SK-N-SH treated with all-trans-retinoic acid at 6 μM for 48 hours (cell line): ENCODE data around the gene IGF1R.

Source experiments
- ATAC-seq: fragments of 200-7000 bp; cut with Tn5 transposase; 3 replicates; pipeline ENCODE4 v1.9.1; 2020; ENCODE audit warnings: mild to moderate bottlenecking, moderate library complexity
- ARNTL ChIP-seq: fragments of 450-650 bp; formaldehyde crosslinking; IDR thresholded peaks from 2 replicates; pipeline ENCODE4 v1.5.0; 2020; ENCODE audit warnings: low read depth, mild to moderate bottlenecking, moderate library complexity, borderline replicate concordance
- BACH2 ChIP-seq: fragments of 250-450 bp; sonication (Bioruptor Pico); IDR thresholded peaks from 2 replicates; pipeline ENCODE4 v1.9.0; 2021; ENCODE audit warnings: mild to moderate bottlenecking, borderline replicate concordance
- CSDC2 ChIP-seq: fragments of 250-450 bp; sonication (Bioruptor Pico); IDR thresholded peaks from 2 replicates; pipeline ENCODE4 v1.5.0; 2020; ENCODE audit warnings: mild to moderate bottlenecking, moderate library complexity
- CSRNP3 ChIP-seq: fragments of 250-450 bp; sonication (Bioruptor Pico); IDR thresholded peaks from 2 replicates; pipeline ENCODE4 v1.5.1; 2021; ENCODE audit warnings: mild to moderate bottlenecking, moderate library complexity
- ESRRG ChIP-seq: fragments of 250-450 bp; sonication (Bioruptor Pico); IDR thresholded peaks from 2 replicates; pipeline ENCODE4 v1.6.1; 2021; ENCODE audit warnings: mild to moderate bottlenecking
- ISL1 ChIP-seq: fragments of 250-450 bp; sonication (Bioruptor Pico); IDR thresholded peaks from 2 replicates; pipeline ENCODE4 v2.1.2; 2022; ENCODE audit warnings: mild to moderate bottlenecking, moderate library complexity
- OSR1 ChIP-seq: fragments of 250-450 bp; sonication (Bioruptor Pico); IDR thresholded peaks from 2 replicates; pipeline ENCODE4 v1.8.0; 2022; ENCODE audit warnings: moderate library complexity, mild to moderate bottlenecking, inconsistent platforms
- RARB ChIP-seq: fragments of 250-450 bp; sonication (Bioruptor Pico); IDR thresholded peaks from 2 replicates; pipeline ENCODE4 v1.8.0; 2021; ENCODE audit warnings: mild to moderate bottlenecking, moderate library complexity
- SNAI2 ChIP-seq: fragments of 250-450 bp; sonication (Bioruptor Pico); IDR thresholded peaks from 2 replicates; pipeline ENCODE4 v1.5.0; 2020; ENCODE audit warnings: mild to moderate bottlenecking, moderate library complexity
- TCF4 ChIP-seq: fragments of 250-450 bp; sonication (Bioruptor Pico); IDR thresholded peaks from 2 replicates; pipeline ENCODE4 v1.8.0; 2021; ENCODE audit warnings: mild to moderate bottlenecking, moderate library complexity, borderline replicate concordance
- TOX ChIP-seq: fragments of 250-450 bp; sonication (Bioruptor Pico); IDR thresholded peaks from 2 replicates; pipeline ENCODE4 v1.8.0; 2021; ENCODE audit warnings: mild to moderate bottlenecking, moderate library complexity, borderline replicate concordance
- ZC3H10 ChIP-seq: fragments of 250-450 bp; sonication (Bioruptor Pico); IDR thresholded peaks from 2 replicates; pipeline ENCODE4 v1.5.1; 2021; ENCODE audit warnings: mild to moderate bottlenecking, moderate library complexity
- ZFP30 ChIP-seq: fragments of 450-650 bp; formaldehyde crosslinking; IDR thresholded peaks from 2 replicates; pipeline ENCODE4 v1.5.0; 2022; ENCODE audit warnings: mild to moderate bottlenecking, moderate library complexity
- TF ChIP-seq, protein P1 (sequence below): fragments of 250-450 bp; sonication (Bioruptor Pico); IDR thresholded peaks from 2 replicates; pipeline ENCODE4 v1.8.0; 2021; ENCODE audit warnings: low read depth, mild to moderate bottlenecking, moderate library complexity, borderline replicate concordance
- TF ChIP-seq, protein P2 (sequence below): fragments of 250-450 bp; sonication (Bioruptor Pico); IDR thresholded peaks from 2 replicates; pipeline ENCODE4 v1.5.0; 2020; ENCODE audit warnings: mild to moderate bottlenecking, moderate library complexity
- TF ChIP-seq, protein P3 (sequence below): fragments of 250-450 bp; sonication (Bioruptor Pico); IDR thresholded peaks from 2 replicates; pipeline ENCODE4 v1.8.0; 2020; ENCODE audit warnings: mild to moderate bottlenecking, moderate library complexity, borderline replicate concordance

IGF1R gene

DNA sequence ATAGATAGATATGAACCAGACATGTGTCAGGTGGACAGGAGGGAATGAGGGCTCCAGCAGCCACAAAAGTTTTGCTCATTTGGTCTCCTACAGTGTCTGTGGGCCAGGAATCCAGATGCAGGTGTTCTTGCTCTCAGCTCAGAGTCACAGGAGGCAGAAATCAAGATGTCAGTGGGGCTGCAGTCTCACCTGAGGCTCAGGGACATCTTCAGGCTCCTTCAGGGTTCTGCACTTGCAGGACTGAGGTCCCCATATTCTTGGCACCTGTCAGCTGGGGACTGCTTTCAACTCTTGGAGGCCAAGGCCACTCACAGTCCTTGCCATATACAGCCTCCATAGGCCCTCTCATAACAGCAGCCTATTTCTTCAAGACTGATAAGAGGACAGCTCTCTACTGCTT, 301.9 kb downstream of the IGF1R start (continued):
- TF ChIP-seq, protein P1, sequence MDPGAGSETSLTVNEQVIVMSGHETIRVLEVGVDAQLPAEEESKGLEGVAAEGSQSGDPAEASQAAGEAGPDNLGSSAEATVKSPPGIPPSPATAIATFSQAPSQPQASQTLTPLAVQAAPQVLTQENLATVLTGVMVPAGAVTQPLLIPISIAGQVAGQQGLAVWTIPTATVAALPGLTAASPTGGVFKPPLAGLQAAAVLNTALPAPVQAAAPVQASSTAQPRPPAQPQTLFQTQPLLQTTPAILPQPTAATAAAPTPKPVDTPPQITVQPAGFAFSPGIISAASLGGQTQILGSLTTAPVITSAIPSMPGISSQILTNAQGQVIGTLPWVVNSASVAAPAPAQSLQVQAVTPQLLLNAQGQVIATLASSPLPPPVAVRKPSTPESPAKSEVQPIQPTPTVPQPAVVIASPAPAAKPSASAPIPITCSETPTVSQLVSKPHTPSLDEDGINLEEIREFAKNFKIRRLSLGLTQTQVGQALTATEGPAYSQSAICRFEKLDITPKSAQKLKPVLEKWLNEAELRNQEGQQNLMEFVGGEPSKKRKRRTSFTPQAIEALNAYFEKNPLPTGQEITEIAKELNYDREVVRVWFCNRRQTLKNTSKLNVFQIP (CRISPR knock-in tag), result no peak
- TF ChIP-seq CSRNP3 (CRISPR knock-in tag), result no peak

DNA sequence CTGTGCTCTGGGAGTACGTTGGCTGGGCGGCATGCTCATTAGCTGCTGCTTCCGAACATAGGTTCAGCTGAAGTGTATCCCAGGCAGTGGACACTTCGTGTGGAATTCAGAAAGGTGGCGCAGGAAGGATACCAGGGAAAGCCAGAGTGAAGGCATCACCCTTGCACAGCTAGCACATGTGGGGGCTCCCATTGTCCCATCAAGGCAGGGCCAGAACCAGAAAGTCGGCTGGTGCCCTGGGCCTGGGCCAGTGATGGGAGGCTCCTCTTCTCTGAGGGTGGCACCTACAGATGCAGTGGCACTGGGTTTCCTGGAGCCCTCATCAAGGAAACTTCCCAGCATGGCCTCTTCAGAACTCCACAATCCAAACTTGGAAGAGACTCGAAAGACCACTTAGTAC, 302.7 kb downstream of the IGF1R start:
- ATAC-seq, result no peak
- no peak for TF ChIP-seq TCF4
- no peak for TF ChIP-seq ISL1
- TF ChIP-seq, protein P2, sequence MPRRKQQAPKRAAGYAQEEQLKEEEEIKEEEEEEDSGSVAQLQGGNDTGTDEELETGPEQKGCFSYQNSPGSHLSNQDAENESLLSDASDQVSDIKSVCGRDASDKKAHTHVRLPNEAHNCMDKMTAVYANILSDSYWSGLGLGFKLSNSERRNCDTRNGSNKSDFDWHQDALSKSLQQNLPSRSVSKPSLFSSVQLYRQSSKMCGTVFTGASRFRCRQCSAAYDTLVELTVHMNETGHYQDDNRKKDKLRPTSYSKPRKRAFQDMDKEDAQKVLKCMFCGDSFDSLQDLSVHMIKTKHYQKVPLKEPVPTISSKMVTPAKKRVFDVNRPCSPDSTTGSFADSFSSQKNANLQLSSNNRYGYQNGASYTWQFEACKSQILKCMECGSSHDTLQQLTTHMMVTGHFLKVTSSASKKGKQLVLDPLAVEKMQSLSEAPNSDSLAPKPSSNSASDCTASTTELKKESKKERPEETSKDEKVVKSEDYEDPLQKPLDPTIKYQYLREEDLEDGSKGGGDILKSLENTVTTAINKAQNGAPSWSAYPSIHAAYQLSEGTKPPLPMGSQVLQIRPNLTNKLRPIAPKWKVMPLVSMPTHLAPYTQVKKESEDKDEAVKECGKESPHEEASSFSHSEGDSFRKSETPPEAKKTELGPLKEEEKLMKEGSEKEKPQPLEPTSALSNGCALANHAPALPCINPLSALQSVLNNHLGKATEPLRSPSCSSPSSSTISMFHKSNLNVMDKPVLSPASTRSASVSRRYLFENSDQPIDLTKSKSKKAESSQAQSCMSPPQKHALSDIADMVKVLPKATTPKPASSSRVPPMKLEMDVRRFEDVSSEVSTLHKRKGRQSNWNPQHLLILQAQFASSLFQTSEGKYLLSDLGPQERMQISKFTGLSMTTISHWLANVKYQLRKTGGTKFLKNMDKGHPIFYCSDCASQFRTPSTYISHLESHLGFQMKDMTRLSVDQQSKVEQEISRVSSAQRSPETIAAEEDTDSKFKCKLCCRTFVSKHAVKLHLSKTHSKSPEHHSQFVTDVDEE (CRISPR knock-in tag), result no peak

GRCh38 chr15:98951493-98952320, 303.4 kb downstream of the IGF1R start:
- TF ChIP-seq, protein P2 (CRISPR knock-in tag), result no peak
- TF ChIP-seq BACH2 (CRISPR knock-in tag) (no peak), SNAI2 (CRISPR knock-in tag) (no peak), ZFP30 (CRISPR knock-in tag) (no peak), TCF4 (no peak), ZC3H10 (CRISPR knock-in tag) (no peak), RARB (no peak), ESRRG (CRISPR knock-in tag) (no peak), CSDC2 (no peak), TOX (CRISPR knock-in tag) (no peak), ISL1 (no peak), OSR1 (CRISPR knock-in tag) (no peak), ARNTL (CRISPR knock-in tag) (no peak)
- TF ChIP-seq, protein P3, sequence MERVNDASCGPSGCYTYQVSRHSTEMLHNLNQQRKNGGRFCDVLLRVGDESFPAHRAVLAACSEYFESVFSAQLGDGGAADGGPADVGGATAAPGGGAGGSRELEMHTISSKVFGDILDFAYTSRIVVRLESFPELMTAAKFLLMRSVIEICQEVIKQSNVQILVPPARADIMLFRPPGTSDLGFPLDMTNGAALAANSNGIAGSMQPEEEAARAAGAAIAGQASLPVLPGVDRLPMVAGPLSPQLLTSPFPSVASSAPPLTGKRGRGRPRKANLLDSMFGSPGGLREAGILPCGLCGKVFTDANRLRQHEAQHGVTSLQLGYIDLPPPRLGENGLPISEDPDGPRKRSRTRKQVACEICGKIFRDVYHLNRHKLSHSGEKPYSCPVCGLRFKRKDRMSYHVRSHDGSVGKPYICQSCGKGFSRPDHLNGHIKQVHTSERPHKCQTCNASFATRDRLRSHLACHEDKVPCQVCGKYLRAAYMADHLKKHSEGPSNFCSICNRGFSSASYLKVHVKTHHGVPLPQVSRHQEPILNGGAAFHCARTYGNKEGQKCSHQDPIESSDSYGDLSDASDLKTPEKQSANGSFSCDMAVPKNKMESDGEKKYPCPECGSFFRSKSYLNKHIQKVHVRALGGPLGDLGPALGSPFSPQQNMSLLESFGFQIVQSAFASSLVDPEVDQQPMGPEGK (CRISPR knock-in tag), result no peak
- TF ChIP-seq, protein P1 (CRISPR knock-in tag), result no peak
- ATAC-seq, result no peak
